ENCODE measurements around the gene RAET1E.
A peak's percentile ranks its signal among the peaks of the same experiment; 100 is the strongest.
"Not testable (repeated sequence)": the region's sequence is repeated elsewhere in the genome, so short reads cannot be mapped to it uniquely, and the experiment has no call there.

RAET1E gene

GRCh38 chr6:149888093-149888492 is 9.8 kb downstream of the RAET1E start:
- DNase-seq = no peak

GRCh38 chr6:149887343-149887742 is 10.6 kb downstream of the RAET1E start:
- no peak for DNase-seq

- no peak for DNase-seq
Measured at GRCh38 chr6:149885888-149886287, 12.0 kb downstream of the RAET1E start.

GRCh38 chr6:149884617-149885016 is 13.3 kb downstream of the RAET1E start:
- DNase-seq = no peak

GRCh38 chr6:149884215-149884614 is 13.7 kb downstream of the RAET1E start:
- DNase-seq = peak; percentile 37

GRCh38 chr6:149881860-149882259 is 16.1 kb downstream of the RAET1E start:
- no peak for DNase-seq

- DNase-seq = no peak
Measured at GRCh38 chr6:149881066-149881766, 16.7 kb downstream of the RAET1E start.

- no peak for DNase-seq
Measured at GRCh38 chr6:149877659-149878058, 20.3 kb downstream of the RAET1E start.

GRCh38 chr6:149876241-149876933 is 21.5 kb downstream of the RAET1E start:
- no peak for DNase-seq

- no peak for DNase-seq
Measured at GRCh38 chr6:149872233-149872632, 25.7 kb downstream of the RAET1E start.

GRCh38 chr6:149871182-149871581 is 26.7 kb downstream of the RAET1E start:
- DNase-seq = no peak

- no peak for DNase-seq
Measured at GRCh38 chr6:149869275-149869892, 28.5 kb downstream of the RAET1E start.

- DNase-seq = no peak
Measured at GRCh38 chr6:149867876-149868640, 29.9 kb downstream of the RAET1E start.

- DNase-seq = peak; percentile 68
Measured at GRCh38 chr6:149864578-149865535, 33.1 kb downstream of the RAET1E start.

GRCh38 chr6:149863698-149864577 is 34.0 kb downstream of the RAET1E start, which contains the start of gene LRP11:
TSS of gene LRP11 (minus strand) at chr6:149864359. CDS start at chr6:149864020, 339 bp downstream.
- DNase-seq = peak; percentile 93

- DNase-seq = peak; percentile 66
Measured at GRCh38 chr6:149862922-149863697, 34.8 kb downstream of the RAET1E start.

GRCh38 chr6:149862424-149862738 is 35.5 kb downstream of the RAET1E start:
- DNase-seq = not testable (repeated sequence)

GRCh38 chr6:149861603-149862423 is 36.1 kb downstream of the RAET1E start:
- DNase-seq = no peak

Measured in NCI-H774 (cell line).